Pancreas (tissue), 10 donors: ENCODE measurements around the gene STAB2. TPM values are rescaled to one million over a fixed set of nuclear protein-coding genes. Genes with fewer than 3 reads are reported as not detected.

Experiments used
- ATAC-seq, 4 donors: fragments of 200-7000 bp; cut with Tn5 transposase; one replicate each; pipeline versions ENCODE4 v1.8.0 to v1.9.1; 2020; ENCODE audit warnings: mild to moderate bottlenecking in 4 of 4, moderate library complexity in 4 of 4
- DNase-seq, 6 donors: peaks; one replicate each; pipeline ENCODE4 v3.0.0-alpha.2; 2020
- FAIRE-seq: peaks from 2 replicates; lab custom pipeline; 2012; peaks lifted over from hg19 to GRCh38; lab: Jason Lieb, UNC
- H3K27ac ChIP-seq, 4 donors: fragments of 200-600 bp; sonication (generic); 1 replicate in 3 of 4; 2 replicates in 1 of 4; pipeline versions ENCODE4 v1.5.0 to v1.8.0; 2020
- H3K27me3 ChIP-seq, 4 donors: fragments of 200-600 bp; one replicate each; pipeline ENCODE4 v1.8.0; 2021
- H3K36me3 ChIP-seq, 3 donors: fragments of 200-600 bp; sonication (generic) in 1 of 3; one replicate each; pipeline versions ENCODE4 v1.5.0 to v1.8.0; 2020 to 2021
- H3K4me1 ChIP-seq, 3 donors: fragments of 200-600 bp; one replicate each; pipeline ENCODE4 v1.8.0; 2021
- H3K4me3 ChIP-seq, 4 donors: fragments of 200-600 bp; sonication (generic) in 2 of 4; one replicate each; pipeline versions ENCODE4 v1.5.0 to v1.8.0; 2020 to 2021
- H3K9me3 ChIP-seq, 4 donors: fragments of 200-600 bp; one replicate each; pipeline ENCODE4 v1.8.0; 2021
- CTCF ChIP-seq, 4 donors: fragments of 200-600 bp; sonication (generic) in 3 of 4; IDR thresholded peaks; one replicate each; pipeline versions ENCODE4 v1.5.0 to v1.8.0; 2021; ENCODE audit warnings: antibody characterized with exemption in 4 of 4
- WGBS, 2 donors: extraction: QIAGEN DNeasy Blood & Tissue Kit; methylation state at CpG; one replicate each; pipeline ENCODE4 v1.1.7; 2013; 5-methylcytosine and 5-hydroxymethylcytosine counted together
- intact Hi-C, 3 donors: fragments of 100-400 bp; cut with DNase I; formaldehyde crosslinking; loops; one replicate each; pipeline versions ENCODE4 v1.11.1 to v1.14.2; 2022
- polyA plus RNA-seq, 2 donors: library from polyadenylated mRNA; stranded (reverse); fragments of 200-250 nt; gene quantifications; one replicate each; pipeline ENCODE4 v1.2.3, GENCODE V29; 2013
- total RNA-seq, 6 donors: library from RNA; stranded (reverse); fragmentation: NEBNext Ultra II Directional in 4 of 6; extraction: Animal tissue kit (Norgen Biotek cat#: 25700) in 4 of 6; gene quantifications; one replicate each; pipeline versions ENCODE4 v1.2.1 to v1.2.4, GENCODE V29; 2021 to 2023
- donor health status: healthy with polysubstance abuse.
- donor health status: DM: no; HTN: no; CAD: no; lungs with moderate emphysema.
- donor health status: DM: no; HTN: no; CAD: no.
- donor health status: control.
- donor health status: control.
- donor health status: Bipolar disorder and iron deficiency.
- donor health status: DM: yes; HTN: yes; CAD: no.
- donor health status: DM: no; HTN: no; CAD: no.
- donor health status: DM: no; HTN: no; CAD: no.
- donor health status: DM: yes; HTN: yes; CAD: no.

The STAB2 gene
- total and polyA plus RNA-seq, 8 donors, result under 0.01 to 0.16 (median 0.08) TPM; not detected in 1

GRCh38 chr12:103751600-103751999, 164.5 kb downstream of the STAB2 start:
- H3K9me3 ChIP-seq, result no peaks in the 10 kb centered on the region
- H3K27me3 ChIP-seq, result no peaks in the 10 kb centered on the region
- 59 to 75% methylated on average over 2 of the region's 2 CpGs for WGBS, 2 donors
- DNase-seq (no peak), ATAC-seq (no peak), FAIRE-seq (no peak)
- no peaks in the 10 kb centered on the region for H3K4me1 ChIP-seq
- H3K27ac ChIP-seq, result no peak overlapping the region
- no peak overlapping the region for H3K4me3 ChIP-seq
- intact Hi-C loops, result no loop called here
- H3K36me3 ChIP-seq, result no peaks in the 10 kb centered on the region
- TF ChIP-seq CTCF (IDR thresholded peaks at IDR 0.05), result no peak

DNA sequence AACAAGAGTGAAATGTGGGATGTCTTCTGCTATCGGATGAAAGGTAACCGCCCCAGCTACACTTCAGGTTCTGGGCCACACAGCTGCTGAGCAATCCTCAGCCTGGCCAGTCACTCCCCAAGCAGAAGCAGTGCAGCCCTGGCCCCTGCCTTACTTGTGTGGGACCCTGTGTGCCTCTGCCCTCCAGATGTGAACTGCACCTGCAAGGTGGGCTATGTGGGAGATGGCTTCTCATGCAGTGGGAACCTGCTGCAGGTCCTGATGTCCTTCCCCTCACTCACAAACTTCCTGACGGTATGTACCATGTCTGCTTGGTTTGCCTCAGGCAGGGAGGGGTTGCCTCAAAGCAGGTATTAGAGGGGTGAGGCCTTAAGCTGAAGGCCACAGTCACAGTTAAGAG, 168.4 kb downstream of the STAB2 start:
- no peaks in the 10 kb centered on the region for H3K27me3 ChIP-seq
- no peak overlapping the region for H3K4me3 ChIP-seq
- no peaks in the 10 kb centered on the region for H3K9me3 ChIP-seq
- 63 to 83% methylated on average over 3 of the region's 3 CpGs for WGBS, 2 donors
- ATAC-seq (no peak), FAIRE-seq (no peak), DNase-seq (no peak)
- intact Hi-C loops, result no loop called here
- H3K4me1 ChIP-seq, result no peaks in the 10 kb centered on the region
- H3K36me3 ChIP-seq, result no peaks in the 10 kb centered on the region
- no peak for TF ChIP-seq CTCF (IDR thresholded peaks at IDR 0.05)
- no peak overlapping the region for H3K27ac ChIP-seq

DNA sequence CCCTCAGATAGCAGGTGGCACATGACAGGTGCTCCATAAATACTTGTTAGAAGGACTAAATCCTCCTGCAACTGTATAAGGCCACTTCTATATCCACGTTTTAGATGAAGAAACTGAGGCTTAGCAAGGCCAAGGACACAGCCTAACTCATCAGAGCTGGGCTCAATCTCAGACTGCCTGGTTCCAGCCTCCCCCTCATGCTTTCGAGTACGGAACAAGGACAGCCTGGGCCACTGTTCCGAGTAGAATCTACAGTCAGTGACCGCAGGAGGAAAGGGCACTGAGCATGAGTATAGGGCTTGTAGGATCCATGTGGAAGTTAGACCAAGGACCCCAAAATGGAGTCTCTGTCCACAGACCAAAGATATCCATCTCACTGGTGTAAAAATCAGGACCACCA, 169.4 kb downstream of the STAB2 start:
- no peak for TF ChIP-seq CTCF (IDR thresholded peaks at IDR 0.05)
- H3K27me3 ChIP-seq, result no peaks in the 10 kb centered on the region
- FAIRE-seq, result no peak

GRCh38 chr12:103757248-103757647, 170.2 kb downstream of the STAB2 start:
- H3K9me3 ChIP-seq, result no peaks in the 10 kb centered on the region
- TF ChIP-seq CTCF (IDR thresholded peaks at IDR 0.05), result no peak
- 89 to 100% methylated on average over 1 of the region's 1 CpG for WGBS, 2 donors
- intact Hi-C loops, result no loop called here
- FAIRE-seq, result no peak
- H3K27ac ChIP-seq, result no peak overlapping the region
- no peaks in the 10 kb centered on the region for H3K4me1 ChIP-seq
- no peaks in the 10 kb centered on the region for H3K27me3 ChIP-seq
- H3K36me3 ChIP-seq, result no peaks in the 10 kb centered on the region
- no peak for ATAC-seq
- DNase-seq, result no peak
- no peak overlapping the region for H3K4me3 ChIP-seq

More for the DNA sequence above, 169.4 kb downstream of the STAB2 start:
- DNase-seq, result no peak
- H3K36me3 ChIP-seq, result no peaks in the 10 kb centered on the region
- no peak overlapping the region for H3K4me3 ChIP-seq
- intact Hi-C loops, result no loop called here
- H3K4me1 ChIP-seq, result no peaks in the 10 kb centered on the region
- H3K27ac ChIP-seq, result no peak overlapping the region
- WGBS, 2 donors, result 88 to 90% methylated on average over 5 of the region's 5 CpGs
- no peaks in the 10 kb centered on the region for H3K9me3 ChIP-seq
- no peak for ATAC-seq

GRCh38 chr12:103758310-103759089, 171.4 kb downstream of the STAB2 start:
- H3K9me3 ChIP-seq, result no peaks in the 10 kb centered on the region
- no peak overlapping the region for H3K27ac ChIP-seq
- H3K4me3 ChIP-seq, result no peak overlapping the region
- FAIRE-seq (no peak), ATAC-seq (no peak), DNase-seq (no peak)
- no peaks in the 10 kb centered on the region for H3K36me3 ChIP-seq
- WGBS, 2 donors, result 81 to 94% methylated on average over 10 of the region's 10 CpGs
- intact Hi-C loops, result no loop called here
- no peaks in the 10 kb centered on the region for H3K27me3 ChIP-seq
- no peaks in the 10 kb centered on the region for H3K4me1 ChIP-seq
- no peak for TF ChIP-seq CTCF (IDR thresholded peaks at IDR 0.05)
